ENCODE data around the gene LRRK2.

Gene LRRK2

DNA sequence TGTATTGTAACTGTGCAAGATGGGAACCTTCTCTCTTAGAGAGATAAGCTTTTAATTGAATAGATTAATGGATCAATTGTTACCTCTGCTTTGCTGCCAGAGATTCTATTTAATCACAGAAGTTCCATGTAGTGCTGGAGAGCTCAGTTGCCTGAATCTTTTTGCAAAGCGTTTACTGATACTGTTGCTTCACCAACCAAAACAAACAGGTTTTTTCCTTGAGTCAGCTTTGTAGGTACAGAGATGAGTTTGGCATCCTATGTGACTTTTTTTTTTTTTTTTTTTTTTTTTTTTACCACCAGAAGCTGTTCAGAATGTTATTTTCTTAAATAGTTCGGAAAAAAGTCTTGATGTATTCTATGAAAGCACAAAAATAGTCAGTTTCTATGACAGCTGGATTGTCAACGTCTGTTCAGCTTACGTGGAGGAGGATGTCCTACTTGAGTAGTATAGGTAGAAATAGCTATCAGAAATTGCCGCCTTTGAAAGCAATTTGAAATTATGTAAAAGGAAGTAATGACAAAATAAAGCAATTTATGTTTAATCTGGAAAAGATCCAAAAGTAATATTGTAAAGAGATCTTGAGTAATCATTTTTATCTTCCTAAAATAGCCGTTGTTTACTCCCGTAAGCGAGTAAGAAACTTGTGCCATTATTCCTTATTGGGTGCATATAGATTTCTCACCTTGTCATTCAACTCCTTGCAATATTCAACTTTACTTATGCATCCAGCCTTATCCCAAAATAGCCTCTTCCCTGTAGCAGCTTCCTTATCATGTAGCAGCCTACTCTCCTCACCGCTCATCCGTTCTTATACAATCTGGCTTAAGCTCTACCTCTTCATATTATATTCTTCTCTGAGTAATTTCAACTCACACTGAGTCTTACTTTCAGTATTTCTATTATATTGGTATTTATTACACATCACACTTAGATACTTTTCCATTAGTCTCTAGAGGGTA, 5.2 kb downstream of the LRRK2 start:
- TF ChIP-seq ZNF423 (tag by site-specific recombination; IDR thresholded peaks at IDR 0.05) (no peak), ZNF362 (tag by site-specific recombination; IDR thresholded peaks at IDR 0.05) (peak; percentile 59; the same call in 1 of the 2 replicates)
- ChIA-PET CTCF (interaction anchor here (0.7 to 1.6 kb wide), 2 partner anchors 75 to 219 kb away, joined by 3 read pairs; no protein-coding TSS in a partner anchor), POLR2A (no interaction called here)
- no peaks in the 10 kb centered on the region; a peak in 1 of 3 replicates for H3K36me3 ChIP-seq (ENCODE audit: control insufficient read depth in 2 of 2, insufficient read depth in 1 of 2, low read length in 2 of 2)
- H3K9me3 ChIP-seq (ENCODE audit: control insufficient read depth, insufficient read depth, low read depth, low read length) = no peaks in the 10 kb centered on the region
- H3K4me3 ChIP-seq (ENCODE audit: low read depth, low read length) = no peak overlapping the region
- peaks cover 16% of the 10 kb centered on the region; the same call in 1 of the 2 replicates for H3K4me1 ChIP-seq (ENCODE audit: control insufficient read depth, insufficient read depth, low read length)
- H3K27ac ChIP-seq (ENCODE audit: extremely low read depth, low read depth, low read length) = no peak overlapping the region

DNA sequence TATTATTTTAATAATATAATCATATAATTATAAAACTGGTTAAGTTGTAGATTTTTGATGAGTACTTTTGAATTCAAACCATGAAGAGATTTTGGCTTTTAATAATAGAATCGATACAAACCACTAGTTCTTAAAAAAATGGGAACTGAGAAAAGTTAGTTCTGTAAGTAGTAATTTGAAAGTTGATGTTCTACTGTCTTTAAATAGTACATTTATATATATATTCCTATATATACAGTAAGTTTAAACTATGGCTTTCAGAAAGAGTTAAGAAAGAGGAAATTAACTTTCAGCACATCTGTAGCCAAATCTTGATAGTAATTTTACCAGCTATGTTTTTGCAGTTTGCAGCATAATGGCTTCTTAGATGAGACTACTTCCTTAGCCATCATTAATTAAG, 7.8 kb downstream of the LRRK2 start:
- ChIA-PET POLR2A (interaction anchor here (1.1 kb wide), 1 partner anchor 8 kb away, joined by 3 read pairs; the partner anchor contains the start of gene LRRK2), CTCF (no interaction called here)
- H3K4me3 ChIP-seq (ENCODE audit: low read depth, low read length) = no peak overlapping the region
- no peaks in the 10 kb centered on the region; a peak in 1 of 3 replicates for H3K36me3 ChIP-seq (ENCODE audit: control insufficient read depth in 2 of 2, insufficient read depth in 1 of 2, low read length in 2 of 2)
- TF ChIP-seq ZNF747 (tag by site-specific recombination; IDR thresholded peaks at IDR 0.05) (no peak), ELK4 (IDR thresholded peaks at IDR 0.05; ENCODE audit: borderline replicate concordance, low read depth, low read length) (no peak), ZNF654 (tag by site-specific recombination; IDR thresholded peaks at IDR 0.05; ENCODE audit: low read depth) (no peak), SCRT2 (tag by site-specific recombination; IDR thresholded peaks at IDR 0.05) (no peak), ZNF621 (tag by site-specific recombination; IDR thresholded peaks at IDR 0.05) (no peak), ZNF239 (tag by site-specific recombination; IDR thresholded peaks at IDR 0.05) (no peak)
- TF ChIP-seq, protein P1, sequence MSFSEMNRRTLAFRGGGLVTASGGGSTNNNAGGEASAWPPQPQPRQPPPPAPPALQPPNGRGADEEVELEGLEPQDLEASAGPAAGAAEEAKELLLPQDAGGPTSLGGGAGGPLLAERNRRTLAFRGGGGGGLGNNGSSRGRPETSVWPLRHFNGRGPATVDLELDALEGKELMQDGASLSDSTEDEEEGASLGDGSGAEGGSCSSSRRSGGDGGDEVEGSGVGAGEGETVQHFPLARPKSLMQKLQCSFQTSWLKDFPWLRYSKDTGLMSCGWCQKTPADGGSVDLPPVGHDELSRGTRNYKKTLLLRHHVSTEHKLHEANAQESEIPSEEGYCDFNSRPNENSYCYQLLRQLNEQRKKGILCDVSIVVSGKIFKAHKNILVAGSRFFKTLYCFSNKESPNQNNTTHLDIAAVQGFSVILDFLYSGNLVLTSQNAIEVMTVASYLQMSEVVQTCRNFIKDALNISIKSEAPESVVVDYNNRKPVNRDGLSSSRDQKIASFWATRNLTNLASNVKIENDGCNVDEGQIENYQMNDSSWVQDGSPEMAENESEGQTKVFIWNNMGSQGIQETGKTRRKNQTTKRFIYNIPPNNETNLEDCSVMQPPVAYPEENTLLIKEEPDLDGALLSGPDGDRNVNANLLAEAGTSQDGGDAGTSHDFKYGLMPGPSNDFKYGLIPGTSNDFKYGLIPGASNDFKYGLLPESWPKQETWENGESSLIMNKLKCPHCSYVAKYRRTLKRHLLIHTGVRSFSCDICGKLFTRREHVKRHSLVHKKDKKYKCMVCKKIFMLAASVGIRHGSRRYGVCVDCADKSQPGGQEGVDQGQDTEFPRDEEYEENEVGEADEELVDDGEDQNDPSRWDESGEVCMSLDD (tag by site-specific recombination; IDR thresholded peaks at IDR 0.05) = no peak
- no peak overlapping the region for H3K27ac ChIP-seq (ENCODE audit: extremely low read depth, low read depth, low read length)
- H3K9me3 ChIP-seq (ENCODE audit: control insufficient read depth, insufficient read depth, low read depth, low read length) = no peaks in the 10 kb centered on the region
- H3K4me1 ChIP-seq (ENCODE audit: control insufficient read depth, insufficient read depth, low read length) = 0 out of 2 replicates have a peak, but pooled peaks cover 3% of the 10 kb centered on the region

- Histone ChIP-seq H3K4me3 (ENCODE audit: low read depth, low read length) (no peak overlapping the region), H3K36me3 (ENCODE audit: control insufficient read depth in 2 of 2, insufficient read depth in 1 of 2, low read length in 2 of 2) (no peaks in the 10 kb centered on the region; a peak in 1 of 3 replicates), H3K9me3 (ENCODE audit: control insufficient read depth, insufficient read depth, low read depth, low read length) (no peaks in the 10 kb centered on the region), H3K4me1 (ENCODE audit: control insufficient read depth, insufficient read depth, low read length) (peaks cover 10% of the 10 kb centered on the region; the same call in 1 of the 2 replicates), H3K27ac (ENCODE audit: extremely low read depth, low read depth, low read length) (no peak overlapping the region)
- POLR2A ChIA-PET = no interaction called here
- CTCF ChIA-PET = no interaction called here
- TF ChIP-seq, protein P2, sequence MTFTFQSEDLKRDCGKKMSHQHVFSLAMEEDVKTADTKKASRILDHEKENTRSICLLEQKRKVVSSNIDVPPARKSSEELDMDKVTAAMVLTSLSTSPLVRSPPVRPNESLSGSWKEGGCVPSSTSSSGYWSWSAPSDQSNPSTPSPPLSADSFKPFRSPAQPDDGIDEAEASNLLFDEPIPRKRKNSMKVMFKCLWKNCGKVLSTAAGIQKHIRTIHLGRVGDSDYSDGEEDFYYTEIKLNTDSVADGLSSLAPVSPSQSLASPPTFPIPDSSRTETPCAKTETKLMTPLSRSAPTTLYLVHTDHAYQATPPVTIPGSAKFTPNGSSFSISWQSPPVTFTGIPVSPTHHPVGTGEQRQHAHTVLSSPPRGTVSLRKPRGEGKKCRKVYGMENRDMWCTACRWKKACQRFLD (tag by site-specific recombination; IDR thresholded peaks at IDR 0.05) = no peak
- TF ChIP-seq ZNF571 (tag by site-specific recombination; IDR thresholded peaks at IDR 0.05) (no peak), ZSCAN23 (tag by site-specific recombination; IDR thresholded peaks at IDR 0.05) (no peak), YY1 (tag by site-specific recombination; IDR thresholded peaks at IDR 0.05) (no peak), ZNF791 (tag by site-specific recombination; IDR thresholded peaks at IDR 0.05) (no peak)
These were observed 9.1 kb downstream of the LRRK2 start for GRCh38 chr12:40233741-40234367.
